ENCODE results near the gene SUSD6.

Gene SUSD6

DNA sequence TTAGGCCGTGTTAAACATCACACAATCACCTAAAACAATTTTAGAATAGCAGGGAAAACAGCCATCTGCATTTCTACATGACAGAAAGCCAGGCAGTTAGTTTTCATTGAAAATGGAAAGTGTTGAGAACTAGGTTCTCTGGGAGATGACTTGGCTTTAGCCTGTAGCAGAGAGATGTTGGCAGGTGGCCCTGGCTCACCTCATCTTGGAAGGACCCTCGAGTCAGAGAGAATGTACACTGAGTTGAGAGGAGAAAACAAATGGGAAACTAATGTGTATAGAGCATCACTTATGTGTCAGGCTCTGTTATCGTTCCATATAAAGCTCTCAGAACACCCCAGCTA is 51.9 kb downstream of the SUSD6 start:
- no peak overlapping the region for H3K4me3 ChIP-seq (replicated peaks in 1 of 2; ENCODE audit: low read depth in 2 of 2, low read length in 2 of 2)
- peak in 1 of 2 donors; percentile 32 for DNase-seq (ENCODE audit: low read depth in 2 of 2)
- TF ChIP-seq, protein P1, sequence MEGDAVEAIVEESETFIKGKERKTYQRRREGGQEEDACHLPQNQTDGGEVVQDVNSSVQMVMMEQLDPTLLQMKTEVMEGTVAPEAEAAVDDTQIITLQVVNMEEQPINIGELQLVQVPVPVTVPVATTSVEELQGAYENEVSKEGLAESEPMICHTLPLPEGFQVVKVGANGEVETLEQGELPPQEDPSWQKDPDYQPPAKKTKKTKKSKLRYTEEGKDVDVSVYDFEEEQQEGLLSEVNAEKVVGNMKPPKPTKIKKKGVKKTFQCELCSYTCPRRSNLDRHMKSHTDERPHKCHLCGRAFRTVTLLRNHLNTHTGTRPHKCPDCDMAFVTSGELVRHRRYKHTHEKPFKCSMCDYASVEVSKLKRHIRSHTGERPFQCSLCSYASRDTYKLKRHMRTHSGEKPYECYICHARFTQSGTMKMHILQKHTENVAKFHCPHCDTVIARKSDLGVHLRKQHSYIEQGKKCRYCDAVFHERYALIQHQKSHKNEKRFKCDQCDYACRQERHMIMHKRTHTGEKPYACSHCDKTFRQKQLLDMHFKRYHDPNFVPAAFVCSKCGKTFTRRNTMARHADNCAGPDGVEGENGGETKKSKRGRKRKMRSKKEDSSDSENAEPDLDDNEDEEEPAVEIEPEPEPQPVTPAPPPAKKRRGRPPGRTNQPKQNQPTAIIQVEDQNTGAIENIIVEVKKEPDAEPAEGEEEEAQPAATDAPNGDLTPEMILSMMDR (IDR thresholded peaks at IDR 0.05; ENCODE audit: low read depth, low read length) = no peak

GRCh38 chr14:69664265-69664664 is 52.9 kb downstream of the SUSD6 start:
- TF ChIP-seq, protein P1 (IDR thresholded peaks at IDR 0.05; ENCODE audit: low read depth, low read length) = no peak
- DNase-seq (ENCODE audit: low read depth in 2 of 2) = no peak
- no peak overlapping the region for H3K4me3 ChIP-seq (replicated peaks in 1 of 2; ENCODE audit: low read depth in 2 of 2, low read length in 2 of 2)

DNA sequence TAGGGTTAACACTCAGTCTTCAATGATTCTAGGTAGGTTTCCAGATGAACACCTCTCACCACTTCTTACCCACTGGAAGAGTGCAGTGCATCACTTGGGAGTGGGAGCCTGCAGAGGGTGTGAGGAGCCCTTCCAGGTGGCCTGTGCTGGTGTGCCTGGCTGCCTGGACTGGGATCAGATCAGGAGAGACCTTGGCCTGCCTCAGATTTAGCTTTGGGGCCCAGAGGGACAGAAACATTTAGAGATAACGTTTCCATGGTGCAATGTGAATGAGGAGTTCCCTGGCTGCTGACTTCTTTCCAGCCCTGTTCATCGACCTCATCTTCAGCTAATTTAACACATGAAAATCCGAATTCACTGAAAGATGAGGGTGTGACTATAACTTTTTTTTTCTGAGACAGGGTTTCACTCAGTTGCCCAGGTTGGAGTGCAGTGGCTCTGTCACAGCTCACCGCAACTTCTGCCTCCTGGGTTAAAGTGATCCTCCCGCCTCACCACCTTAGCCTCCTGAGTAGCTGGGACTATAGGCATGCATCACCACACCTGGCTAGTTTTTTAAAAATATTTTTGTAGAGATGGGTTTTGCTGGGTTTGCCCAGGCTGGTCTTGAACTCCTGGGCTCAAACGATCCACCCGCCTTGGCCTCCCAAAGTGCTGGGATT is 53.6 kb downstream of the SUSD6 start:
- TF ChIP-seq, protein P1 (IDR thresholded peaks at IDR 0.05; ENCODE audit: low read depth, low read length) = no peak

GRCh38 chr14:69665631-69666030 is 54.2 kb downstream of the SUSD6 start:
- H3K4me3 ChIP-seq (replicated peaks in 1 of 2; ENCODE audit: low read depth in 2 of 2, low read length in 2 of 2) = no peak overlapping the region
- TF ChIP-seq, protein P1 (IDR thresholded peaks at IDR 0.05; ENCODE audit: low read depth, low read length) = no peak
- DNase-seq (ENCODE audit: low read depth in 2 of 2) = no peak

More for the DNA sequence above, 53.6 kb downstream of the SUSD6 start:
- no peak for DNase-seq (ENCODE audit: low read depth in 2 of 2)
- H3K4me3 ChIP-seq (replicated peaks in 1 of 2; ENCODE audit: low read depth in 2 of 2, low read length in 2 of 2) = no peak overlapping the region

DNA sequence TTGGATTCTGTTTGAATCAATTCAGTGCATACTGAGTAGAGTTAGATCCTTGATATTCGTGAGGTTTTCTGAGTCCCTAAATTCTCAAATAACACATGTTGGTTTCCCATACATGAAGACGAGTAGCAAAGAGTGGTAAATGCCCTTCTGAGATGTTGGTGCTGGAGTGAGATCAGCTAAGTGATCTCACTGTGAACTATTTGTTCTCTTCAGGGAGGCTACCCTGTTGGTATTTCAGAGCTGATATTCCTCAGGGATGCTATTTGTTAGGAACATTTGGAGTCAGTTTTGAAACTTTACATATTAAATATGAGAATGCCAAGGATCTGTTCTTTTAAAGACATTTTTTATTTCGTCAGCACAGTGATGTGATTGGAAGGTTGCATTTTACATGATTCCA is 54.7 kb downstream of the SUSD6 start:
- H3K4me3 ChIP-seq (replicated peaks in 1 of 2; ENCODE audit: low read depth in 2 of 2, low read length in 2 of 2) = no peak overlapping the region
- DNase-seq (ENCODE audit: low read depth in 2 of 2) = no peak
- TF ChIP-seq, protein P1 (IDR thresholded peaks at IDR 0.05; ENCODE audit: low read depth, low read length) = no peak

- peak; percentile 55 to 67 for DNase-seq (ENCODE audit: low read depth in 2 of 2)
- TF ChIP-seq, protein P1 (IDR thresholded peaks at IDR 0.05; ENCODE audit: low read depth, low read length) = no peak
- no peak overlapping the region for H3K4me3 ChIP-seq (replicated peaks in 1 of 2; ENCODE audit: low read depth in 2 of 2, low read length in 2 of 2)
These were observed 55.4 kb downstream of the SUSD6 start for GRCh38 chr14:69666690-69667211.

DNA sequence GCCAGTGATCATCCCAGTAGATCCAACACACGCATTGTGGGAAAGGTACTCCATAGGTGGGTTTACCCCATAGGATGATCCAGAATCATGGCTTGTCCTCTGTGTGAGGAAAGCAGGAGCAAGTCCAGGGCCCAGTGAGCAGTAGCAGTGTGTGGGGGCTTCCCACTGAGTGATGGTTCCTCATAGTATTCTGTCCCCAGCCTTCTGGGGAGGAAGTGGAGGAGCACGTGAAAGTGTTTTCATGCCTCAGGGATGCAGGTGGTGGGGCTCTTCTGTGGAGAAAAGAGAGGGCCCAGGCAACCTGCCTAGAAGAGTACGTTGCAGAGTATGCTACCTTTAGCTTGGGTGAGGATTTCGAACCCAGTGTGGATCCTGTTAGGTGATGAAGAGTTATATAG is 56.5 kb downstream of the SUSD6 start:
- TF ChIP-seq, protein P1 (IDR thresholded peaks at IDR 0.05; ENCODE audit: low read depth, low read length) = no peak
- DNase-seq (ENCODE audit: low read depth in 2 of 2) = no peak
- H3K4me3 ChIP-seq (replicated peaks in 1 of 2; ENCODE audit: low read depth in 2 of 2, low read length in 2 of 2) = no peak overlapping the region
